Body of pancreas (tissue), 4 donors: ENCODE data around the gene C15orf62. TPM values are rescaled to one million over a fixed set of nuclear protein-coding genes. Genes with fewer than 3 reads are reported as not detected.
A peak's percentile ranks its signal among the peaks of the same experiment; 100 is the strongest.

ENCODE experiments used
- ATAC-seq: fragments of 150-250 bp; one replicate; pipeline ENCODE4 v1.9.1; 2016
- DNase-seq, 4 donors: peaks; one replicate each; pipeline ENCODE4 v3.0.0-alpha.2; 2019
- H3K27ac ChIP-seq, 4 donors: fragments of 200-600 bp; sonication (generic); 1 replicate in 3 of 4; 2 replicates in 1 of 4; pipeline versions ENCODE4 v1.5.1 to v1.6.1; 2016 to 2019; ENCODE audit warnings: mild to moderate bottlenecking in 1 of 4, mixed read lengths in 1 of 4, moderate library complexity in 1 of 4
- H3K27me3 ChIP-seq, 2 donors: fragments of 200-600 bp; sonication (generic); one replicate each; pipeline ENCODE4 v1.6.0; 2016; ENCODE audit warnings: mild to moderate bottlenecking in 1 of 2
- H3K36me3 ChIP-seq, 2 donors: fragments of 200-600 bp; sonication (generic); replicated peaks in 1 of 2; 2 replicates each; pipeline ENCODE4 v1.5.1; 2016; ENCODE audit warnings: low read depth in 2 of 2; ENCODE audit not compliant: insufficient read depth in 1 of 2
- H3K4me1 ChIP-seq: fragments of 200-600 bp; sonication (generic); one replicate; pipeline ENCODE4 v1.6.0; 2016
- H3K4me3 ChIP-seq, 2 donors: fragments of 200-600 bp; sonication (generic); 1 replicate in 1 of 2; 2 replicates in 1 of 2; pipeline ENCODE4 v1.5.1; 2016 to 2019
- H3K9me3 ChIP-seq, 3 donors: fragments of 200-600 bp; sonication (generic); 1 replicate in 2 of 3; 2 replicates in 1 of 3; pipeline ENCODE4 v1.5.1; 2016
- POLR2A ChIP-seq, 3 donors: fragments of 450-650 bp; IDR thresholded peaks; one replicate each; pipeline ENCODE4 v1.6.1; 2016; ENCODE audit warnings: antibody characterized with exemption in 3 of 3, mild to moderate bottlenecking in 2 of 3
- WGBS, 2 donors: methylation state at CpG; one replicate each; pipeline ENCODE4 v1.1.5; 2017; 5-methylcytosine and 5-hydroxymethylcytosine counted together
- intact Hi-C: fragments of 100-400 bp; cut with DNase I; formaldehyde crosslinking; loops from one replicate; pipeline ENCODE4 v1.15.1; 2023
- total RNA-seq, 2 donors: library from RNA; depleted of rRNA; stranded (reverse); fragments of >200 nt; gene quantifications; one replicate each; pipeline ENCODE4 v1.1.0, GENCODE V29; 2016
- TF ChIP-seq, protein P1 (sequence below), 7 experiments: fragments of 450-650 bp in 4 of 7; fragments of 200-600 bp in 3 of 7; sonication (generic) in 3 of 7; IDR thresholded peaks; one replicate each; pipeline ENCODE4 v1.5.1; 2016 to 2019; ENCODE audit warnings: antibody characterized with exemption in 7 of 7

Gene C15orf62
- total RNA-seq, 2 donors from 2014 or later, result 0.26 TPM; not detected in 1

DNA sequence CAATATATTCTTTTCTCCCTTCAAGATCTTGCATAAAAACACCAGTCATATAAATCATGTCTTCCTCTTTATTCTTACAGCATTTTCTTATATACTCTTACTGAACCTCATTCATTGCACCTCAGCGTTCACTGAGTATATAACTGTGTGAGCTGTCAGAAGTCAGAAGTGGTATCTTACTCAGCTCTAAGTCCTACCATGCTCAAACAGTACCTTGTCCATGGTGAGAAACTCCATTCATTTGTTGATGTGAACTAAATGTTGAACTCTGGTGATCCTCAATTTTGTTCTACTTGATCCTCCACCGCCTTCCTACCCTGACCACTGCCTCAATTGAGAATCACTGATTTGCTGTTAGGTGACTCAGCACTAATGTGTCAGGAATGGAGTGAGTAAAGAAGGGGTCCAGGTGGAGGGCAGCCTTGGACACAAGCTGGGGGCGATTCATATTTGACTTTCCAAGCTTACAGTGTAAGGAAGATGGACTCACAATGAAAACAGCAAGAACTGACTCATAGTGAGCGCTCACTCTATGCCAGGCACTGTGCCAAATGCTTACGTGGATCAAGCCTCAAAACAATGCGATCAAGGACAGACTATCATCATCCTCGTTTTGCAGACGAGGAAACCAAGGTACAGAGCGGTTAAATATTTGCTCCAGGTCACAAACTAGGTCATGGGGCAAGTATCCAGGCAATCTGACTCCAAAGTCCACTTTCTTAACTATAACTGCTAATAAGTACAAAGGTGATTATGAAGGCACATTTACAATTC lies 23.6 kb downstream of the C15orf62 start:
- WGBS, 2 donors, result 34 to 35% methylated on average over 9 of the region's 9 CpGs
- Histone ChIP-seq H3K4me3 (no peak overlapping the region), H3K9me3 (no peaks in the 10 kb centered on the region), H3K27ac (peak overlapping the region; percentile 1 to 68 (median 45)), H3K4me1 (peaks cover 46% of the 10 kb centered on the region), H3K27me3 (no peaks in the 10 kb centered on the region), H3K36me3 (no peaks in the 10 kb centered on the region)
- TF ChIP-seq POLR2A (IDR thresholded peaks at IDR 0.05), result no peak
- TF ChIP-seq, protein P1, sequence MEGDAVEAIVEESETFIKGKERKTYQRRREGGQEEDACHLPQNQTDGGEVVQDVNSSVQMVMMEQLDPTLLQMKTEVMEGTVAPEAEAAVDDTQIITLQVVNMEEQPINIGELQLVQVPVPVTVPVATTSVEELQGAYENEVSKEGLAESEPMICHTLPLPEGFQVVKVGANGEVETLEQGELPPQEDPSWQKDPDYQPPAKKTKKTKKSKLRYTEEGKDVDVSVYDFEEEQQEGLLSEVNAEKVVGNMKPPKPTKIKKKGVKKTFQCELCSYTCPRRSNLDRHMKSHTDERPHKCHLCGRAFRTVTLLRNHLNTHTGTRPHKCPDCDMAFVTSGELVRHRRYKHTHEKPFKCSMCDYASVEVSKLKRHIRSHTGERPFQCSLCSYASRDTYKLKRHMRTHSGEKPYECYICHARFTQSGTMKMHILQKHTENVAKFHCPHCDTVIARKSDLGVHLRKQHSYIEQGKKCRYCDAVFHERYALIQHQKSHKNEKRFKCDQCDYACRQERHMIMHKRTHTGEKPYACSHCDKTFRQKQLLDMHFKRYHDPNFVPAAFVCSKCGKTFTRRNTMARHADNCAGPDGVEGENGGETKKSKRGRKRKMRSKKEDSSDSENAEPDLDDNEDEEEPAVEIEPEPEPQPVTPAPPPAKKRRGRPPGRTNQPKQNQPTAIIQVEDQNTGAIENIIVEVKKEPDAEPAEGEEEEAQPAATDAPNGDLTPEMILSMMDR (IDR thresholded peaks at IDR 0.05), result no peak
- DNase-seq, result peak; percentile 70 to 83 (median 76)
- peak; percentile 82 for ATAC-seq
- intact Hi-C loops, result no loop called here

DNA sequence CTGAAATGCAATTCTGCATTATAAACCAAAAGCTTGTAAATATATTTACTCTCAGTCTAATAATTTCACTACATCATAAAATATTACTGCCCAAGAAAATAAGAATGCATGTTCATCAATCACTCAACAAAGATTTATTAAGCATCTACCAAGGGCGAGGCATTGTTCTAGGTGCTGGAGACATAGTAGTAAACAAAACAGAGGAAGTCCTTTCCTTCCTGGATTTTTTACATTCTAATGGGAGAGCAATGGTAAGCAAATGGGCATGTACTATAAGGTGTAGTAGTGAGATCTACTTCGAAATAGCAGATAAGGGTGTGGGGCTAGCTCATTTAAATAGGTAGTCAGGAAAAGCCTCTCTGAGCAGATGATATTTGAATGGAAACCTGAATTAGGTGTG lies 26.3 kb downstream of the C15orf62 start:
- Histone ChIP-seq H3K4me3 (no peak overlapping the region), H3K27me3 (no peaks in the 10 kb centered on the region), H3K9me3 (no peaks in the 10 kb centered on the region), H3K27ac (peak overlapping the region in 1 of 4 donors; percentile 3), H3K36me3 (no peaks in the 10 kb centered on the region), H3K4me1 (peaks cover 25% of the 10 kb centered on the region)
- intact Hi-C loops, result no loop called here
- 51 to 70% methylated on average over 2 of the region's 2 CpGs for whole genome bisulfite sequencing, 2 donors
- TF ChIP-seq POLR2A (IDR thresholded peaks at IDR 0.05), result no peak
- TF ChIP-seq, protein P1 (IDR thresholded peaks at IDR 0.05), result no peak
- ATAC-seq (no peak), DNase-seq (no peak)

DNA sequence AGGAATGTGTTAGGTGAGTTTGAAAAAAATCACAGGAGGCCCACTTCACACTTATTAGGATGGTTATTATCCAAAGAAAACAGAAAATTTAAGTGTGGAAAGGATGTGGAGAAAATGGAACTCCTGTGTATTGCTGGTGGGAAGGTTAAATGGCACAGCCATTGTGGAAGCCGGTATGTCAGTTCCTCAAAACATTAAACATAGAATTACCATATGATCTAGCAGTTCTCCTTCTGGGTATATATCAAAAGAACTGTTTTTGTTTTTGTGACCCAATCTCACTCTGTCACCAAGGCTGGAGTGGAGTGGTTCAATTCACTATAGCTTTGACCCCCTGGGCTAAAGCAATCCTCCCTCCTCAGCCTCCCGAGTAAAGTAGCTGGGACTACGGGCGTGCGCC lies 26.7 kb downstream of the C15orf62 start:
- Histone ChIP-seq H3K36me3 (no peaks in the 10 kb centered on the region), H3K4me1 (peaks cover 21% of the 10 kb centered on the region), H3K27me3 (no peaks in the 10 kb centered on the region), H3K9me3 (no peaks in the 10 kb centered on the region), H3K4me3 (no peak overlapping the region), H3K27ac (peak overlapping the region in 1 of 4 donors; percentile 3)
- 91 to 93% methylated on average over 5 of the region's 5 CpGs for WGBS, 2 donors
- intact Hi-C loops, result no loop called here
- ATAC-seq, result no peak
- TF ChIP-seq POLR2A (IDR thresholded peaks at IDR 0.05), result no peak
- TF ChIP-seq, protein P1 (IDR thresholded peaks at IDR 0.05), result no peak
- no peak for DNase-seq

DNA sequence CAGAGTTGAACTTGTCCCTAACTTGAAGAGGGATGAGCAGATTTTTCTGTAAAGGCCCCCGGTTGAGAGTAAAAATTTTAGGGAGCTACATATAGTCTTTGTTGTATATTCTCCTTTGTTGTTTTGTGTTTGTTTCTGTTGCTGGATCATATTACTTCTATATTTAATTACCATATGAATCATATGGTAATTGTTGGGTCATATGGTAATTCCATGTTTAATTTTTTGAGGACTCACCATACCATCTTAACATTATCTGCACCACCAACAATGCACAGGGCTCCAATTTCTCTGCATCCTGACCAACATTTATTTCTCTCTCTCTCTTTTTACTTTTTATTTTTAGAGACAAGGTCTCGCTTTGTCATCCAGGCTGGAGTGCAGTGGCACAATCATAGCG lies 29.7 kb downstream of the C15orf62 start:
- Histone ChIP-seq H3K27me3 (no peaks in the 10 kb centered on the region), H3K4me3 (no peak overlapping the region), H3K9me3 (no peaks in the 10 kb centered on the region), H3K27ac (no peak overlapping the region), H3K36me3 (no peaks in the 10 kb centered on the region), H3K4me1 (peaks cover 13% of the 10 kb centered on the region)
- WGBS, 2 donors, result 95% methylated on average over 3 of the region's 3 CpGs
- no peak for ATAC-seq
- TF ChIP-seq, protein P1 (IDR thresholded peaks at IDR 0.05), result no peak
- TF ChIP-seq POLR2A (IDR thresholded peaks at IDR 0.05), result no peak
- no peak for DNase-seq
- intact Hi-C loops, result no loop called here

DNA sequence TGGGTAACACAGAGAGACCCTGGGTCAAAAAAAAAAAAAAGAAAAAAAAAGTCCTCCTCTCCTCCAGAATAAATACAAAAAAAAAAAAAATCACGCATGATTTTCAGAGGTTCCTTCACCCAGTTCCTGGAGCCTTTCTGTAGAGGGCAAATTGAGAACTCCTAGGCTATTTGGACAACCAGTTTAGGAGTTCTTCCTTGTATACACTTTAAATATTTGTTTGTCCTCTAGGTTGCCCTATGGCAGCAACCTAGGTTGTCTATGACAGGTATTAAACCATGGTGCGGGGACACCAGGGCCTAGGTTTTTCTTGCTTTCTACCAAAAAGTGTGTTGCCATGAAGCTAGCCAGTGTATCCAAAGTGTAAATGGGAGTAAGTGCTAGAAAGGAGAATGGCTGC lies 33.3 kb downstream of the C15orf62 start:
- H3K4me1 ChIP-seq, result peaks cover 20% of the 10 kb centered on the region
- intact Hi-C loops, result no loop called here
- ATAC-seq (no peak), DNase-seq (no peak)
- H3K9me3 ChIP-seq, result no peaks in the 10 kb centered on the region
- 80 to 85% methylated on average over 2 of the region's 2 CpGs for WGBS, 2 donors
- no peaks in the 10 kb centered on the region for H3K27me3 ChIP-seq
- H3K4me3 ChIP-seq, result no peak overlapping the region
- H3K27ac ChIP-seq, result no peak overlapping the region
- TF ChIP-seq POLR2A (IDR thresholded peaks at IDR 0.05), result no peak
- TF ChIP-seq, protein P1 (IDR thresholded peaks at IDR 0.05), result no peak
- no peaks in the 10 kb centered on the region for H3K36me3 ChIP-seq
